Measurements from ENCODE around the gene PIK3AP1. TPM values are rescaled to one million over a fixed set of nuclear protein-coding genes. Genes with fewer than 3 reads are reported as not detected.

Gene PIK3AP1
- total and polyA plus RNA-seq, 2 experiments from 2014 or later = not detected

GRCh38 chr10:96688789-96689188 lies 31.5 kb downstream of the PIK3AP1 start:
- Histone ChIP-seq H3K79me2 (ENCODE audit: insufficient read depth) (no peaks in the 10 kb centered on the region), H3K27ac (no peak overlapping the region), H3K9me2 (ENCODE audit: insufficient read depth) (no peaks in the 10 kb centered on the region), H3K4me3 (no peak overlapping the region), H2AFZ (no peak overlapping the region), H3K36me3 (ENCODE audit: low read depth) (no peaks in the 10 kb centered on the region), H3K27me3 (replicated peaks; ENCODE audit: insufficient read depth) (no peaks in the 10 kb centered on the region), H3K4me2 (ENCODE audit: unreplicated experiment) (no peak overlapping the region), H3F3A (ENCODE audit: insufficient read depth) (no peaks in the 10 kb centered on the region), H3K4me1 (ENCODE audit: insufficient read depth) (0 out of 2 replicates have a peak, but pooled peaks cover 5% of the 10 kb centered on the region), H3K9me3 (ENCODE audit: low read depth) (no peaks in the 10 kb centered on the region), H4K20me1 (ENCODE audit: insufficient read depth) (no peaks in the 10 kb centered on the region), H3K9ac (no peak overlapping the region)
- no peak for DNase-seq
- in situ Hi-C loops (cut with MboI) = no loop called here
- TF ChIP-seq EZH2phosphoT487 (IDR thresholded peaks at IDR 0.05; ENCODE audit: insufficient read depth, low read depth) = no peak
- TF ChIP-seq EZH2 (IDR thresholded peaks at IDR 0.05; ENCODE audit: insufficient read depth, poor library complexity, severe bottlenecking) = no peak
- WGBS, 2 experiments (ENCODE audit: low coverage in 1 of 2, low lambda C conversion rate in 2 of 2, missing lambda C conversion rate in 2 of 2) = 42 to 59% methylated on average over 3 to 4 of the region's 4 CpGs

GRCh38 chr10:96687317-96688012 lies 32.8 kb downstream of the PIK3AP1 start:
- H3K79me2 ChIP-seq (ENCODE audit: insufficient read depth) = no peaks in the 10 kb centered on the region
- no peak overlapping the region for H3K9ac ChIP-seq
- DNase-seq = no peak
- no peaks in the 10 kb centered on the region for H4K20me1 ChIP-seq (ENCODE audit: insufficient read depth)
- H2AFZ ChIP-seq = no peak overlapping the region
- H3K4me3 ChIP-seq = no peak overlapping the region
- no peaks in the 10 kb centered on the region for H3K9me3 ChIP-seq (ENCODE audit: low read depth)
- no peaks in the 10 kb centered on the region for H3K9me2 ChIP-seq (ENCODE audit: insufficient read depth)
- WGBS, 2 experiments (ENCODE audit: low coverage in 1 of 2, low lambda C conversion rate in 2 of 2, missing lambda C conversion rate in 2 of 2) = 62 to 65% methylated on average over 8 of the region's 8 CpGs
- H3F3A ChIP-seq (ENCODE audit: insufficient read depth) = no peaks in the 10 kb centered on the region
- H3K36me3 ChIP-seq (ENCODE audit: low read depth) = no peaks in the 10 kb centered on the region
- H3K27ac ChIP-seq = no peak overlapping the region
- H3K4me2 ChIP-seq (ENCODE audit: unreplicated experiment) = no peak overlapping the region
- peaks cover 10% of the 10 kb centered on the region; the same call in 1 of the 2 replicates for H3K4me1 ChIP-seq (ENCODE audit: insufficient read depth)
- H3K27me3 ChIP-seq (replicated peaks; ENCODE audit: insufficient read depth) = no peaks in the 10 kb centered on the region
- TF ChIP-seq EZH2phosphoT487 (IDR thresholded peaks at IDR 0.05; ENCODE audit: insufficient read depth, low read depth) (no peak), EZH2 (IDR thresholded peaks at IDR 0.05; ENCODE audit: insufficient read depth, poor library complexity, severe bottlenecking) (no peak)
- in situ Hi-C loops (cut with MboI) = no loop called here

DNA sequence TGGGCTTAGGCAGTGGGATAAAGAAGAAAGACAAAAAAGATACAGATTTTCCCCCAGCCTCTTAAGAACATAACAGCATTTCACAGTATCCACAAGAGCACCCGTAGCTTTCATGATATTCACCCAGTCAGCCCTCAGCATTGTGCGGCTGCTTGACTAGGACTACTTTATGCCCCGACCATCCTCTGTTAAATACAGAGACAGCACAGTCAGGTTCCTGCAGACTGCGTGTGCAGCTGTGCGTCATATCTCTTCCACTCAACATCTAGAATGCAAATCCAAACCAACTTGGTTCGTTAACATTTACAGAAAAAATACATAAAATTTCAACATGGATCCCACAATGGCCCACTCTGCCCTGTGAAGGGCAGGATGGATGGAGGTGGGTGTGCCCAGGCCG lies 33.8 kb downstream of the PIK3AP1 start:
- H3K79me2 ChIP-seq (ENCODE audit: insufficient read depth) = no peaks in the 10 kb centered on the region
- H4K20me1 ChIP-seq (ENCODE audit: insufficient read depth) = no peaks in the 10 kb centered on the region
- no peaks in the 10 kb centered on the region for H3K9me2 ChIP-seq (ENCODE audit: insufficient read depth)
- H2AFZ ChIP-seq = no peak overlapping the region
- H3K36me3 ChIP-seq (ENCODE audit: low read depth) = no peaks in the 10 kb centered on the region
- H3K4me1 ChIP-seq (ENCODE audit: insufficient read depth) = peaks cover 6% of the 10 kb centered on the region; the same call in 1 of the 2 replicates
- no peaks in the 10 kb centered on the region for H3K27me3 ChIP-seq (replicated peaks; ENCODE audit: insufficient read depth)
- WGBS, 2 experiments (ENCODE audit: low coverage in 1 of 2, low lambda C conversion rate in 2 of 2, missing lambda C conversion rate in 2 of 2) = 63 to 67% methylated on average over 7 of the region's 7 CpGs
- DNase-seq = no peak
- H3K27ac ChIP-seq = no peak overlapping the region
- in situ Hi-C loops (cut with MboI) = no loop called here
- TF ChIP-seq EZH2phosphoT487 (IDR thresholded peaks at IDR 0.05; ENCODE audit: insufficient read depth, low read depth) (no peak), EZH2 (IDR thresholded peaks at IDR 0.05; ENCODE audit: insufficient read depth, poor library complexity, severe bottlenecking) (no peak)
- no peak overlapping the region for H3K4me2 ChIP-seq (ENCODE audit: unreplicated experiment)
- no peak overlapping the region for H3K4me3 ChIP-seq
- H3K9me3 ChIP-seq (ENCODE audit: low read depth) = no peaks in the 10 kb centered on the region
- H3F3A ChIP-seq (ENCODE audit: insufficient read depth) = no peaks in the 10 kb centered on the region
- no peak overlapping the region for H3K9ac ChIP-seq

DNA sequence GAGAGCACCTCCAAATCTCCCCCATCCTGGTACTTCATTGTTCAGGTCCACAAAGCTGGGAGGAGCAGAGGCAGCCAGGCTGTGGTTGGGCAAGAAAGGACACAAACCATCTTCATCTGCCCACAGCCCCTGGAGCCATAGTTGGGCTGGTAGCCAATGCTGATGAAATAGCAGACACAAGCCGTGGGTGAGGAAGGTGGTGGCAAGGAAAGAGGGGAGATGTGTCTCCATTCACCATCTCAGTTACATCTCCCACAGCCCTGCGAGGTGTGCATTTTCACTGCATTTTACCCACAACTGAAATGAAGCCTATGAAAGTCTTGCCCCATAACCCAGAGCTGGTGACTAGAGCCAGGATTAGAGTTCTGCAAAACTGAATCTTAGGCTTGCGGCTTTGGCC lies 35.0 kb downstream of the PIK3AP1 start:
- TF ChIP-seq EZH2phosphoT487 (IDR thresholded peaks at IDR 0.05; ENCODE audit: insufficient read depth, low read depth) (no peak), EZH2 (IDR thresholded peaks at IDR 0.05; ENCODE audit: insufficient read depth, poor library complexity, severe bottlenecking) (no peak)
- Histone ChIP-seq H3K4me3 (no peak overlapping the region), H3K36me3 (ENCODE audit: low read depth) (no peaks in the 10 kb centered on the region), H3K79me2 (ENCODE audit: insufficient read depth) (no peaks in the 10 kb centered on the region), H4K20me1 (ENCODE audit: insufficient read depth) (no peaks in the 10 kb centered on the region), H2AFZ (no peak overlapping the region), H3K27ac (no peak overlapping the region), H3K9me3 (ENCODE audit: low read depth) (no peaks in the 10 kb centered on the region), H3K4me1 (ENCODE audit: insufficient read depth) (peaks cover 5% of the 10 kb centered on the region; the same call in 1 of the 2 replicates), H3K9ac (no peak overlapping the region), H3K27me3 (replicated peaks; ENCODE audit: insufficient read depth) (no peaks in the 10 kb centered on the region), H3K4me2 (ENCODE audit: unreplicated experiment) (no peak overlapping the region), H3F3A (ENCODE audit: insufficient read depth) (no peaks in the 10 kb centered on the region), H3K9me2 (ENCODE audit: insufficient read depth) (no peaks in the 10 kb centered on the region)
- 51 to 56% methylated on average over 3 of the region's 3 CpGs for WGBS, 2 experiments (ENCODE audit: low coverage in 1 of 2, low lambda C conversion rate in 2 of 2, missing lambda C conversion rate in 2 of 2)
- in situ Hi-C loops (cut with MboI) = no loop called here
- DNase-seq = peak; percentile 14
